ENCODE data around the gene ATG2A. TPM values are rescaled to one million over a fixed set of nuclear protein-coding genes. Genes with fewer than 3 reads are reported as not detected.

Gene ATG2A
- polyA plus RNA-seq, 1 donor (not counting 4 experiments of a cell fraction or from before 2014, with no cell fraction given), result 2.4 TPM

- TF ChIP-seq EZH2 (IDR thresholded peaks at IDR 0.05; ENCODE audit: low read length), result no peak
- TF ChIP-seq, protein P1, sequence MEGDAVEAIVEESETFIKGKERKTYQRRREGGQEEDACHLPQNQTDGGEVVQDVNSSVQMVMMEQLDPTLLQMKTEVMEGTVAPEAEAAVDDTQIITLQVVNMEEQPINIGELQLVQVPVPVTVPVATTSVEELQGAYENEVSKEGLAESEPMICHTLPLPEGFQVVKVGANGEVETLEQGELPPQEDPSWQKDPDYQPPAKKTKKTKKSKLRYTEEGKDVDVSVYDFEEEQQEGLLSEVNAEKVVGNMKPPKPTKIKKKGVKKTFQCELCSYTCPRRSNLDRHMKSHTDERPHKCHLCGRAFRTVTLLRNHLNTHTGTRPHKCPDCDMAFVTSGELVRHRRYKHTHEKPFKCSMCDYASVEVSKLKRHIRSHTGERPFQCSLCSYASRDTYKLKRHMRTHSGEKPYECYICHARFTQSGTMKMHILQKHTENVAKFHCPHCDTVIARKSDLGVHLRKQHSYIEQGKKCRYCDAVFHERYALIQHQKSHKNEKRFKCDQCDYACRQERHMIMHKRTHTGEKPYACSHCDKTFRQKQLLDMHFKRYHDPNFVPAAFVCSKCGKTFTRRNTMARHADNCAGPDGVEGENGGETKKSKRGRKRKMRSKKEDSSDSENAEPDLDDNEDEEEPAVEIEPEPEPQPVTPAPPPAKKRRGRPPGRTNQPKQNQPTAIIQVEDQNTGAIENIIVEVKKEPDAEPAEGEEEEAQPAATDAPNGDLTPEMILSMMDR (optimal IDR thresholded peaks at IDR 0.05 in 1 of 3, IDR thresholded peaks at IDR 0.05 in 1 of 3, conservative IDR thresholded peaks at IDR 0.05 in 1 of 3; ENCODE audit: extremely low read depth in 1 of 3, insufficient read depth in 2 of 3, low read length in 3 of 3), result no peak
- Histone ChIP-seq H4K20me1 (ENCODE audit: control insufficient read depth, extremely low read depth, insufficient read depth, low read length) (no peaks in the 10 kb centered on the region), H3K9me1 (ENCODE audit: control insufficient read depth, extremely low read depth, insufficient read depth, low read length) (no peaks in the 10 kb centered on the region), H2AFZ (ENCODE audit: control insufficient read depth, low read length) (no peak overlapping the region), H3K9me3 (ENCODE audit: control insufficient read depth, low read depth, low read length) (no peaks in the 10 kb centered on the region), H3K4me1 (ENCODE audit: control insufficient read depth, extremely low read depth, insufficient read depth, low read length) (peaks cover 3% of the 10 kb centered on the region), H3K4me2 (ENCODE audit: control insufficient read depth, extremely low read depth, insufficient read depth, low read depth, low read length) (no peak overlapping the region), H3K4me3 (ENCODE audit: control insufficient read depth in 2 of 3, extremely low read depth in 1 of 3, insufficient read depth in 2 of 3, low read depth in 1 of 3, low read length in 3 of 3) (no peak overlapping the region), H3K36me3 (ENCODE audit: control insufficient read depth in 2 of 2, extremely low read depth in 1 of 2, insufficient read depth in 2 of 2, low read length in 2 of 2) (peaks cover 0 to 12% of the 10 kb centered on the region in 2 experiments), H3K27me3 (ENCODE audit: control insufficient read depth, extremely low read depth, insufficient read depth, low read length) (no peaks in the 10 kb centered on the region), H3K9ac (ENCODE audit: control insufficient read depth, extremely low read depth, insufficient read depth, low read length) (no peak overlapping the region), H3K79me2 (ENCODE audit: control insufficient read depth, insufficient read depth, low read length) (no peaks in the 10 kb centered on the region), H3K27ac (ENCODE audit: control insufficient read depth, insufficient read depth, low read length) (no peak overlapping the region)
- dilution Hi-C loops (cut with MboI; ENCODE audit: extremely low pct_ligation_motif_present, low sequenced_read_pairs), result no loop called here
- DNase-seq (ENCODE audit: low read depth, low spot score) (no peak), FAIRE-seq (no peak)
Measured at GRCh38 chr11:64893194-64894069, 23.6 kb downstream of the ATG2A start.

- H3K79me2 ChIP-seq (ENCODE audit: control insufficient read depth, insufficient read depth, low read length), result no peaks in the 10 kb centered on the region
- no peak overlapping the region for H3K9ac ChIP-seq (ENCODE audit: control insufficient read depth, extremely low read depth, insufficient read depth, low read length)
- no peak overlapping the region for H3K27ac ChIP-seq (ENCODE audit: control insufficient read depth, insufficient read depth, low read length)
- no peaks in the 10 kb centered on the region for H4K20me1 ChIP-seq (ENCODE audit: control insufficient read depth, extremely low read depth, insufficient read depth, low read length)
- DNase-seq (ENCODE audit: low read depth, low spot score) (no peak), FAIRE-seq (no peak)
- TF ChIP-seq EZH2 (IDR thresholded peaks at IDR 0.05; ENCODE audit: low read length), result no peak
- TF ChIP-seq, protein P1 (optimal IDR thresholded peaks at IDR 0.05 in 1 of 3, IDR thresholded peaks at IDR 0.05 in 1 of 3, conservative IDR thresholded peaks at IDR 0.05 in 1 of 3; ENCODE audit: extremely low read depth in 1 of 3, insufficient read depth in 2 of 3, low read length in 3 of 3), result no peak
- no peak overlapping the region for H3K4me2 ChIP-seq (ENCODE audit: control insufficient read depth, extremely low read depth, insufficient read depth, low read depth, low read length)
- H3K27me3 ChIP-seq (ENCODE audit: control insufficient read depth, extremely low read depth, insufficient read depth, low read length), result no peaks in the 10 kb centered on the region
- no peaks in the 10 kb centered on the region for H3K9me3 ChIP-seq (ENCODE audit: control insufficient read depth, low read depth, low read length)
- H2AFZ ChIP-seq (ENCODE audit: control insufficient read depth, low read length), result no peak overlapping the region
- dilution Hi-C loops (cut with MboI; ENCODE audit: extremely low pct_ligation_motif_present, low sequenced_read_pairs), result no loop called here
- peaks cover 0 to 8% of the 10 kb centered on the region in 2 experiments for H3K36me3 ChIP-seq (ENCODE audit: control insufficient read depth in 2 of 2, extremely low read depth in 1 of 2, insufficient read depth in 2 of 2, low read length in 2 of 2)
- no peaks in the 10 kb centered on the region for H3K9me1 ChIP-seq (ENCODE audit: control insufficient read depth, extremely low read depth, insufficient read depth, low read length)
- peaks cover 7% of the 10 kb centered on the region for H3K4me1 ChIP-seq (ENCODE audit: control insufficient read depth, extremely low read depth, insufficient read depth, low read length)
- no peak overlapping the region for H3K4me3 ChIP-seq (ENCODE audit: control insufficient read depth in 2 of 3, extremely low read depth in 1 of 3, insufficient read depth in 2 of 3, low read depth in 1 of 3, low read length in 3 of 3)
Measured at GRCh38 chr11:64892838-64893193, 24.2 kb downstream of the ATG2A start.

Measured in keratinocyte (primary cell).